Measurements from ENCODE around the gene DPAGT1. TPM values are rescaled to one million over a fixed set of nuclear protein-coding genes. Genes with fewer than 3 reads are reported as not detected.

Gene DPAGT1
- total and polyA plus RNA-seq, 2 donors (not counting 3 experiments of a cell fraction or from before 2014, with no cell fraction given) = 62.0 to 203 TPM

GRCh38 chr11:119148720-119149017 lies 47.0 kb upstream of the DPAGT1 start:
- H3K36me3 ChIP-seq (ENCODE audit: control insufficient read depth in 2 of 2, extremely low read depth in 1 of 2, insufficient read depth in 2 of 2, low read length in 2 of 2) = no peaks in the 10 kb centered on the region
- H3K9me3 ChIP-seq (replicated peaks; ENCODE audit: control insufficient read depth, insufficient read depth, low read length) = no peaks in the 10 kb centered on the region
- BruUV-seq (replicated peaks) = no TSS peak
- FAIRE-seq = no peak
- H2AFZ ChIP-seq (ENCODE audit: low read depth, low read length) = peak overlapping the region; percentile 80
- dilution Hi-C loops (cut with MboI; ENCODE audit: extremely low pct_ligation_motif_present, low sequenced_read_pairs) (no loop called here), intact Hi-C loops (cut with micrococcal nuclease) (loop anchor here (2.0 kb wide), 1 partner anchor 20 kb away; the partner anchor contains the start of gene NLRX1)
- no peaks in the 10 kb centered on the region for H3K79me2 ChIP-seq (ENCODE audit: control insufficient read depth, insufficient read depth, low read length)
- peaks cover 4% of the 10 kb centered on the region for H3K4me1 ChIP-seq (ENCODE audit: control insufficient read depth, extremely low read depth, insufficient read depth, low read length)
- TF ChIP-seq POLR2AphosphoS5 (IDR thresholded peaks at IDR 0.05; ENCODE audit: insufficient read depth, low read depth, low read length) = no peak
- TF ChIP-seq MYC (IDR thresholded peaks at IDR 0.05; ENCODE audit: low read depth, low read length) = no peak
- no peak for TF ChIP-seq FOS (IDR thresholded peaks at IDR 0.05; ENCODE audit: borderline replicate concordance, insufficient read depth, low read length)
- no peak for TF ChIP-seq MAX (IDR thresholded peaks at IDR 0.05; ENCODE audit: insufficient read depth, insufficient read length)
- TF ChIP-seq CTCF (IDR thresholded peaks at IDR 0.05; ENCODE audit: extremely low read depth in 1 of 2, insufficient read depth in 1 of 2, low read depth in 1 of 2, low read length in 2 of 2) = no peak
- TF ChIP-seq JUN (IDR thresholded peaks at IDR 0.05; ENCODE audit: borderline replicate concordance, insufficient read depth, insufficient read length, low read depth) = no peak
- no peak for TF ChIP-seq EZH2 (IDR thresholded peaks at IDR 0.05; ENCODE audit: borderline replicate concordance, low read depth, low read length, severe bottlenecking)
- TF ChIP-seq POLR2A (IDR thresholded peaks at IDR 0.05; ENCODE audit: low read depth, low read length) = no peak
- no peak for TF ChIP-seq GATA2 (IDR thresholded peaks at IDR 0.05; ENCODE audit: insufficient read depth, insufficient read length, low read depth, low read length)
- ChIA-PET CTCF (interaction anchor here (0.6 to 2.2 kb wide), 6 partner anchors 9 to 192 kb away, joined by 3 to 10 read pairs (median 4); partner anchors contain the start of gene C1QTNF5), POLR2A (no interaction called here)
- no peak for DNase-seq (ENCODE audit: low read depth, low spot score)
- no peak overlapping the region for H3K9ac ChIP-seq (replicated peaks; ENCODE audit: extremely low read depth, insufficient read depth, low read length)
- H3K9me1 ChIP-seq (replicated peaks; ENCODE audit: control insufficient read depth, extremely low read depth, insufficient read depth, low read length) = no peaks in the 10 kb centered on the region
- H3K4me3 ChIP-seq (replicated peaks in 1 of 3; ENCODE audit: insufficient read depth in 1 of 3, low read depth in 1 of 3, low read length in 3 of 3) = peak overlapping the region; percentile 1 to 48 (median 3)
- no peak overlapping the region for H3K27ac ChIP-seq (ENCODE audit: insufficient read depth, low read depth, low read length)
- no peaks in the 10 kb centered on the region for H4K20me1 ChIP-seq (replicated peaks; ENCODE audit: control insufficient read depth, extremely low read depth, insufficient read depth, low read length)
- H3K27me3 ChIP-seq (ENCODE audit: control insufficient read depth in 2 of 2, insufficient read depth in 2 of 2, low read length in 2 of 2) = peaks cover 2 to 3% of the 10 kb centered on the region in 2 experiments
- H3K4me2 ChIP-seq (ENCODE audit: insufficient read depth, low read length) = peak overlapping the region; percentile 2
